ENCODE results near the gene PRRX1. TPM values are rescaled to one million over a fixed set of nuclear protein-coding genes. Genes with fewer than 3 reads are reported as not detected.

The PRRX1 gene
- total and polyA plus RNA-seq, 2 of the 13 experiments (the other 11 are each of a cell fraction or from before 2014, with no cell fraction given), result not detected

GRCh38 chr1:170770254-170770653 is 106.3 kb downstream of the PRRX1 start (continued):
- TF ChIP-seq CEBPZ (IDR thresholded peaks at IDR 0.05; ENCODE audit: low read length), result no peak

DNA sequence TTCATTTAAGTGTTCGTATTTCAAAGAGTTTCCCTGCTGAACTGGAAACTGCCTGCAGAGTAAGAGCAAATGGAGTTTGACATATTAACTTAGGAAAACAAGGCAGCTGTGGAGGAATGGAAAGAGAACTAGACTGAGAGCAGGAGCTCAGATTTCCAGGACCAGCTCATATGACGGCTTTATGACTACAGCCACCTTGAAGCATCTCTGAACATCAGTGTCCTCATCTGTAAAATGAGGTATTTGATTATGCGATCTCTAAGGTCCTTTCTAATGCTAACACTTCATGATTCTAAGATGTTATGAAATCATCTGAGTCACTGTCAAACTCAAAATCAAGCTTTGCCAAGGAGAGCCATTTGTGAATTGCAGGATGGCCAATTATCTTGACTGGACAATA is 112.3 kb downstream of the PRRX1 start:
- 58% methylated on average over 3 of the region's 3 CpGs for WGBS (ENCODE audit: low lambda C conversion rate)

More for the DNA sequence above, 112.3 kb downstream of the PRRX1 start:
- Histone ChIP-seq H2AFZ (ENCODE audit: low read length) (no peak overlapping the region), H3K4me3 (replicated peaks in 1 of 3; ENCODE audit: insufficient read depth in 1 of 3, low read depth in 2 of 3, low read length in 3 of 3) (no peak overlapping the region), H3K9me3 (ENCODE audit: low read length) (no peaks in the 10 kb centered on the region), H4K20me1 (ENCODE audit: insufficient read depth, low read length) (no peaks in the 10 kb centered on the region), H3K4me1 (ENCODE audit: insufficient read depth, low read length) (no peaks in the 10 kb centered on the region), H3K4me2 (ENCODE audit: low read depth, low read length) (no peak overlapping the region), H3K79me2 (ENCODE audit: insufficient read depth, low read length) (no peaks in the 10 kb centered on the region), H3K9ac (ENCODE audit: insufficient read depth, low read depth, low read length) (no peak overlapping the region), H3K27me3 (ENCODE audit: control insufficient read depth in 1 of 2, insufficient read depth in 2 of 2, low read length in 2 of 2) (no peaks in the 10 kb centered on the region), H3K27ac (ENCODE audit: extremely low read length, insufficient read depth, low read length) (no peak overlapping the region), H3K36me3 (replicated peaks in 1 of 2; ENCODE audit: control insufficient read depth in 1 of 2, insufficient read depth in 2 of 2, low read length in 2 of 2) (no peaks in the 10 kb centered on the region)
- BruUV-seq (replicated peaks), result no TSS peak
- ChIA-PET POLR2A (no interaction called here), CTCF (ENCODE audit: low intra/inter-chr PET ratio, low total read pairs) (no interaction called here)
- intact Hi-C loops (cut with micrococcal nuclease; ENCODE audit: unreplicated experiment), result no loop called here
- in situ Hi-C loops (cut with HindIII; ENCODE audit: extremely low pct_ligation_motif_present, low pct_unique_long_range_greater_than_20kb), result no loop called here
- DNase-seq (ENCODE audit: low spot score) (no peak), ATAC-seq (no peak), FAIRE-seq (no peak)
- no peak for TF ChIP-seq AKAP8 (CRISPR knock-in tag; IDR thresholded peaks at IDR 0.05)
- no peak for TF ChIP-seq PBX2 (CRISPR knock-in tag; IDR thresholded peaks at IDR 0.05)
- no peak for TF ChIP-seq ZNF543 (CRISPR knock-in tag; IDR thresholded peaks at IDR 0.05)
- TF ChIP-seq, protein P1, sequence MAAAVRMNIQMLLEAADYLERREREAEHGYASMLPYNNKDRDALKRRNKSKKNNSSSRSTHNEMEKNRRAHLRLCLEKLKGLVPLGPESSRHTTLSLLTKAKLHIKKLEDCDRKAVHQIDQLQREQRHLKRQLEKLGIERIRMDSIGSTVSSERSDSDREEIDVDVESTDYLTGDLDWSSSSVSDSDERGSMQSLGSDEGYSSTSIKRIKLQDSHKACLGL (CRISPR knock-in tag; IDR thresholded peaks at IDR 0.05), result no peak
- no peak for TF ChIP-seq KDM5A (IDR thresholded peaks at IDR 0.05; ENCODE audit: borderline replicate concordance, low read length)
- TF ChIP-seq MXI1 (IDR thresholded peaks at IDR 0.05; ENCODE audit: borderline replicate concordance, low read depth, low read length), result no peak
- no peak for TF ChIP-seq STAG1 (CRISPR knock-in tag; IDR thresholded peaks at IDR 0.05)
- no peak for TF ChIP-seq PBX3 (CRISPR knock-in tag; IDR thresholded peaks at IDR 0.05; ENCODE audit: borderline replicate concordance)
- TF ChIP-seq ZNF256 (CRISPR knock-in tag; conservative IDR thresholded peaks at IDR 0.05), result no peak
- no peak for TF ChIP-seq FOXK1 (CRISPR knock-in tag; IDR thresholded peaks at IDR 0.05; ENCODE audit: borderline replicate concordance, low read depth)
- TF ChIP-seq DNMT3B (CRISPR knock-in tag; conservative IDR thresholded peaks at IDR 0.05), result no peak
- TF ChIP-seq ZNF580 (CRISPR knock-in tag; IDR thresholded peaks at IDR 0.05; ENCODE audit: borderline replicate concordance, low read depth), result no peak
- TF ChIP-seq DZIP1 (CRISPR knock-in tag; IDR thresholded peaks at IDR 0.05), result no peak

Data from HepG2 (cell line).